CD4-positive, alpha-beta T cell (primary cell): ENCODE data around the gene KCNJ6. TPM values are rescaled to one million over a fixed set of nuclear protein-coding genes. Genes with fewer than 3 reads are reported as not detected.

ENCODE experiments used
- ATAC-seq: fragments of 200-7000 bp; cut with Tn5 transposase; one replicate; pipeline ENCODE4 v1.10.0; 2022; ENCODE audit warnings: mild to moderate bottlenecking; ENCODE audit not compliant: poor library complexity
- CTCF ChIA-PET: fragments of 350-600 bp; sonication (Branson Sonifier 250); formaldehyde crosslinking; loops from one replicate; lab custom pipeline; 2021; ENCODE audit warnings: antibody characterized with exemption, inconsistent platforms; lab: Charles Lee
- POLR2A ChIA-PET: fragments of 350-600 bp; sonication (Branson Sonifier 250); formaldehyde crosslinking; loops from one replicate; lab custom pipeline; 2021; ENCODE audit warnings: antibody characterized with exemption, inconsistent platforms; lab: Charles Lee
- DNase-seq, 14 experiments: peaks; one replicate each; pipeline ENCODE4 v3.0.0-alpha.2; 2013 to 2020; ENCODE audit warnings: mixed read lengths in 2 of 14
- H3K27ac ChIP-seq, 2 donors: one replicate each; pipeline versions ENCODE4 v1.5.1 to v1.7.0; 2013; ENCODE audit warnings: low read length in 2 of 2, low read depth in 1 of 2, mild to moderate bottlenecking in 1 of 2
- H3K27me3 ChIP-seq, 2 experiments: 1 replicate in 1 of 2; 2 replicates in 1 of 2; pipeline versions ENCODE4 v1.6.1 to v1.7.0; 2013; ENCODE audit warnings: low read length in 2 of 2, control low read depth in 1 of 2, mild to moderate bottlenecking in 1 of 2, moderate library complexity in 1 of 2; ENCODE audit not compliant: insufficient read depth in 2 of 2, control insufficient read depth in 1 of 2
- H3K36me3 ChIP-seq: one replicate; pipeline ENCODE4 v1.6.1; 2013; ENCODE audit warnings: low read length, control low read depth; ENCODE audit not compliant: insufficient read depth
- H3K4me1 ChIP-seq: one replicate; pipeline ENCODE4 v1.6.1; 2013; ENCODE audit warnings: low read length, control low read depth; ENCODE audit not compliant: insufficient read depth
- H3K4me3 ChIP-seq: one replicate; pipeline ENCODE4 v1.5.1; 2013; ENCODE audit warnings: mild to moderate bottlenecking, low read length, moderate library complexity
- H3K9me3 ChIP-seq, 2 experiments: 1 replicate in 1 of 2; 2 replicates in 1 of 2; pipeline versions ENCODE4 v1.6.1 to v1.7.0; 2013; ENCODE audit warnings: low read length in 2 of 2, mild to moderate bottlenecking in 2 of 2, control low read depth in 1 of 2, moderate library complexity in 1 of 2; ENCODE audit not compliant: control insufficient read depth in 1 of 2, insufficient read depth in 1 of 2
- H3K27ac Mint-ChIP-seq: one replicate; pipeline ENCODE4 v1.8.0; 2020; ENCODE audit warnings: mixed read lengths
- H3K27me3 Mint-ChIP-seq: one replicate; pipeline ENCODE4 v1.8.0; 2021; ENCODE audit warnings: mixed read lengths
- H3K36me3 Mint-ChIP-seq: one replicate; pipeline ENCODE4 v1.8.0; 2021; ENCODE audit warnings: low read depth, mixed read lengths
- H3K4me1 Mint-ChIP-seq: one replicate; pipeline ENCODE4 v1.8.0; 2021; ENCODE audit warnings: low read depth, mixed read lengths
- H3K4me3 Mint-ChIP-seq: one replicate; pipeline ENCODE4 v1.8.0; 2020; ENCODE audit warnings: mild to moderate bottlenecking, mixed read lengths
- H3K9me3 Mint-ChIP-seq: one replicate; pipeline ENCODE4 v1.8.0; 2020; ENCODE audit warnings: mixed read lengths
- CTCF ChIP-seq: fragments of 200-600 bp; IDR thresholded peaks from one replicate; pipeline ENCODE4 v1.8.0; 2022; ENCODE audit warnings: antibody characterized with exemption, mild to moderate bottlenecking
- intact Hi-C, 2 experiments: fragments of 100-400 bp; cut with DNase I in 1 of 2; cut with micrococcal nuclease in 1 of 2; formaldehyde crosslinking; loops; one replicate each; pipeline versions ENCODE4 v1.15.1 to v1.9.0; 2023 to 2025; cut with DNase I, micrococcal nuclease
- total RNA-seq, 174 experiments: library from RNA in 2 of 174; stranded (reverse) in 2 of 174; gene quantifications; one replicate each; pipeline ENCODE4 v1.2.3 and lab custom pipeline; 2021 to 2026

KCNJ6 gene
- total RNA-seq, 2 experiments from 2014 or later: not detected

- POLR2A ChIA-PET: no interaction called here
- Mint-ChIP-seq H3K9me3 (no peaks in the 10 kb centered on the region), H3K36me3 (no peaks in the 10 kb centered on the region), H3K4me3 (no peak overlapping the region), H3K27me3 (peaks cover 42% of the 10 kb centered on the region), H3K27ac (no peak overlapping the region), H3K4me1 (no peaks in the 10 kb centered on the region)
- CTCF ChIA-PET: no interaction called here
- H3K4me3 ChIP-seq: no peak overlapping the region
- intact Hi-C loops: no loop called here
- no peak for ATAC-seq
- H3K36me3 ChIP-seq: no peaks in the 10 kb centered on the region
- peaks cover 0 to 5% of the 10 kb centered on the region in 2 experiments for H3K27me3 ChIP-seq
- H3K9me3 ChIP-seq: no peaks in the 10 kb centered on the region
- no peak overlapping the region for H3K27ac ChIP-seq
- H3K4me1 ChIP-seq: no peaks in the 10 kb centered on the region
- TF ChIP-seq CTCF: no peak
- DNase-seq: no peak
These were observed 163.1 kb downstream of the KCNJ6 start for GRCh38 chr21:37753122-37753599.

GRCh38 chr21:37751268-37751975 lies 164.8 kb downstream of the KCNJ6 start:
- peaks cover 47% of the 10 kb centered on the region for H3K27me3 Mint-ChIP-seq
- intact Hi-C loops: no loop called here
- H3K27me3 ChIP-seq: peaks cover 0 to 5% of the 10 kb centered on the region in 2 experiments
- no peaks in the 10 kb centered on the region for H3K9me3 ChIP-seq
- ChIA-PET POLR2A (no interaction called here), CTCF (no interaction called here)
- H3K4me1 Mint-ChIP-seq: no peaks in the 10 kb centered on the region
- no peaks in the 10 kb centered on the region for H3K36me3 Mint-ChIP-seq
- H3K27ac Mint-ChIP-seq: no peak overlapping the region
- no peak overlapping the region for H3K4me3 ChIP-seq
- H3K36me3 ChIP-seq: no peaks in the 10 kb centered on the region
- no peaks in the 10 kb centered on the region for H3K4me1 ChIP-seq
- DNase-seq (no peak), ATAC-seq (no peak)
- H3K9me3 Mint-ChIP-seq: no peaks in the 10 kb centered on the region
- H3K4me3 Mint-ChIP-seq: no peak overlapping the region
- H3K27ac ChIP-seq: no peak overlapping the region
- no peak for TF ChIP-seq CTCF

GRCh38 chr21:37749132-37749531 lies 167.1 kb downstream of the KCNJ6 start:
- H3K36me3 Mint-ChIP-seq: no peaks in the 10 kb centered on the region
- Histone ChIP-seq H3K27me3 (peaks cover 0 to 5% of the 10 kb centered on the region in 2 experiments), H3K36me3 (no peaks in the 10 kb centered on the region), H3K27ac (no peak overlapping the region), H3K9me3 (no peaks in the 10 kb centered on the region), H3K4me1 (no peaks in the 10 kb centered on the region), H3K4me3 (no peak overlapping the region)
- DNase-seq (no peak), ATAC-seq (no peak)
- H3K27me3 Mint-ChIP-seq: peaks cover 53% of the 10 kb centered on the region
- no peak for TF ChIP-seq CTCF
- ChIA-PET CTCF (no interaction called here), POLR2A (no interaction called here)
- no peaks in the 10 kb centered on the region for H3K4me1 Mint-ChIP-seq
- intact Hi-C loops: no loop called here
- no peak overlapping the region for H3K27ac Mint-ChIP-seq
- H3K4me3 Mint-ChIP-seq: no peak overlapping the region
- no peaks in the 10 kb centered on the region for H3K9me3 Mint-ChIP-seq
